Epidermal melanocyte (primary cell): ENCODE results near the gene SEBOX.
"Not testable (repeated sequence)": the region's sequence is repeated elsewhere in the genome, so short reads cannot be mapped to it uniquely, and the experiment has no call there.

ENCODE experiments used
- DNase-seq: peaks from one replicate; pipeline ENCODE4 v3.0.0; 2011; ENCODE audit warnings: low spot score; ENCODE audit not compliant: insufficient read length

The SEBOX gene

GRCh38 chr17:28340374-28340773 lies 24.6 kb downstream of the SEBOX start:
- no peak for DNase-seq

- DNase-seq = no peak
Observed at GRCh38 chr17:28339431-28339830, 25.6 kb downstream of the SEBOX start.

- not testable (repeated sequence) for DNase-seq
Observed at GRCh38 chr17:28338769-28339212, 26.2 kb downstream of the SEBOX start.

GRCh38 chr17:28338056-28338768 lies 26.8 kb downstream of the SEBOX start:
- no peak for DNase-seq

GRCh38 chr17:28335959-28336871 lies 28.8 kb downstream of the SEBOX start:
- DNase-seq = no peak

GRCh38 chr17:28335201-28335958 lies 29.6 kb downstream of the SEBOX start, which contains the start of the genes IFT20 and TNFAIP1:
IFT20 (minus strand) TSS chr17:28335472; CDS start chr17:28331985, 3,487 bp downstream.
TNFAIP1 (plus strand) TSS chr17:28335761; CDS start chr17:28339522, 3,761 bp downstream.
- DNase-seq = peak; percentile 90

GRCh38 chr17:28334666-28335200 lies 30.3 kb downstream of the SEBOX start:
- no peak for DNase-seq

GRCh38 chr17:28334171-28334570 lies 30.8 kb downstream of the SEBOX start:
- DNase-seq = no peak

- no peak for DNase-seq
Observed at GRCh38 chr17:28333083-28333746, 31.8 kb downstream of the SEBOX start.

- no peak for DNase-seq
Observed at GRCh38 chr17:28331891-28332420, 33.0 kb downstream of the SEBOX start.

GRCh38 chr17:28330671-28331070 lies 34.3 kb downstream of the SEBOX start:
- DNase-seq = no peak

GRCh38 chr17:28328325-28328724 lies 36.7 kb downstream of the SEBOX start:
- DNase-seq = no peak

- DNase-seq = no peak
Observed at GRCh38 chr17:28327709-28328108, 37.3 kb downstream of the SEBOX start.

- DNase-seq = no peak
Observed at GRCh38 chr17:28327031-28327607, 37.9 kb downstream of the SEBOX start.

- no peak for DNase-seq
Observed at GRCh38 chr17:28326114-28326513, 38.9 kb downstream of the SEBOX start.

GRCh38 chr17:28325211-28325610 lies 39.8 kb downstream of the SEBOX start:
- no peak for DNase-seq

- DNase-seq = no peak
Observed at GRCh38 chr17:28324781-28325180, 40.2 kb downstream of the SEBOX start.

- no peak for DNase-seq
Observed at GRCh38 chr17:28324267-28324745, 40.7 kb downstream of the SEBOX start.

GRCh38 chr17:28320215-28321061 lies 44.6 kb downstream of the SEBOX start:
- DNase-seq = no peak
